ENCODE results near the gene SDK2. TPM values are rescaled to one million over a fixed set of nuclear protein-coding genes. Genes with fewer than 3 reads are reported as not detected.
A peak's percentile ranks its signal among the peaks of the same experiment; 100 is the strongest.

The SDK2 gene
- total and polyA plus RNA-seq, 9 of the 15 experiments (the other 6 are each of a cell fraction or from before 2014, with no cell fraction given), result 0.04 TPM; not detected in 8

- ATAC-seq (peak; percentile 44), FAIRE-seq (no peak), DNase-seq (ENCODE audit: extremely low read depth in 1 of 4, low spot score in 3 of 4) (peak in 1 of 4 experiments; percentile 50)
- H3K27ac ChIP-seq (ENCODE audit: extremely low read depth, low read depth, low read length), result no peak overlapping the region
- no peak overlapping the region for H3K4me2 ChIP-seq (ENCODE audit: insufficient read depth, low read length)
- in situ Hi-C loops (cut with MboI) (loop anchor here (10.0 kb wide), 1 partner anchor 814 kb away; no protein-coding TSS in a partner anchor), intact Hi-C loops (cut with micrococcal nuclease) (loop anchor here (1.0 to 10.0 kb wide), 3 partner anchors 58 to 804 kb away; no protein-coding TSS in a partner anchor)
- H3K79me2 ChIP-seq (ENCODE audit: control insufficient read depth, insufficient read depth, low read length), result no peaks in the 10 kb centered on the region
- no peaks in the 10 kb centered on the region for H3K9me3 ChIP-seq (replicated peaks; ENCODE audit: control insufficient read depth, insufficient read depth, low read depth, low read length)
- WGBS (ENCODE audit: insufficient coverage, low coverage, missing lambda C conversion rate), result 42% methylated on average over 12 of the region's 14 CpGs
- 0 out of 2 replicates have a peak, but pooled peaks cover 3% of the 10 kb centered on the region for H4K20me1 ChIP-seq (replicated peaks; ENCODE audit: control insufficient read depth, insufficient read depth, low read length)
- peaks cover 27 to 41% of the 10 kb centered on the region in 2 experiments for H3K27me3 ChIP-seq (ENCODE audit: control insufficient read depth in 2 of 2, insufficient read depth in 2 of 2, low read length in 2 of 2)
- peak overlapping the region in 1 of 2 experiments; percentile 31; a peak in 2 of 4 replicates for H3K9ac ChIP-seq (ENCODE audit: insufficient read depth in 1 of 2, low read depth in 2 of 2, low read length in 2 of 2)
- BruUV-seq (replicated peaks), result no TSS peak
- peaks cover 2 to 13% of the 10 kb centered on the region in 2 experiments; a peak in 3 of 5 replicates for H3K4me1 ChIP-seq (replicated peaks in 1 of 2; ENCODE audit: control insufficient read depth in 2 of 2, insufficient read depth in 2 of 2, low read length in 2 of 2)
- no peak overlapping the region for H2AFZ ChIP-seq (ENCODE audit: low read depth, low read length)
- no peaks in the 10 kb centered on the region for H3K36me3 ChIP-seq (ENCODE audit: control insufficient read depth, insufficient read depth, low read length)
- CTCF ChIA-PET (ENCODE audit: low intra/inter-chr PET ratio), result interaction anchor here (1.5 to 2.9 kb wide), 5 partner anchors 59 to 643 kb away, joined by 8 to 72 read pairs (median 14); partner anchors contain the start of genes CDC42EP4 and COG1
- no peak overlapping the region for H3K4me3 ChIP-seq
- H3K9me1 ChIP-seq (ENCODE audit: control insufficient read depth, insufficient read depth, low read length), result no peaks in the 10 kb centered on the region
- POLR2A ChIA-PET, result interaction anchor here (0.6 to 1.2 kb wide), 4 partner anchors 59 to 581 kb away, joined by 3 to 4 read pairs (median 3); a partner anchor contains a TSS
- TF ChIP-seq GATAD2B (IDR thresholded peaks at IDR 0.05; ENCODE audit: borderline replicate concordance) (no peak), RAD51 (IDR thresholded peaks at IDR 0.05; ENCODE audit: borderline replicate concordance, low read depth) (no peak), HCFC1 (IDR thresholded peaks at IDR 0.05; ENCODE audit: low read depth, low read length) (no peak), ZNF707 (CRISPR knock-in tag; conservative IDR thresholded peaks at IDR 0.05) (no peak), NCOA1 (IDR thresholded peaks at IDR 0.05; ENCODE audit: low read depth) (no peak), MAX (CRISPR knock-in tag; IDR thresholded peaks at IDR 0.05) (no peak), GATAD2A (IDR thresholded peaks at IDR 0.05) (no peak; the same call in 1 of the 2 replicates), ZSCAN32 (CRISPR knock-in tag; IDR thresholded peaks at IDR 0.05) (no peak), TCF3 (CRISPR knock-in tag; IDR thresholded peaks at IDR 0.05) (peak; percentile 66), SP1 (CRISPR knock-in tag; IDR thresholded peaks at IDR 0.05) (no peak), DNMT1 (IDR thresholded peaks at IDR 0.05) (no peak), ZNF77 (CRISPR knock-in tag; IDR thresholded peaks at IDR 0.05) (no peak), GATA2 (CRISPR knock-in tag; IDR thresholded peaks at IDR 0.05) (no peak), ZBTB26 (CRISPR knock-in tag; IDR thresholded peaks at IDR 0.05) (no peak), ZNF778 (CRISPR knock-in tag; IDR thresholded peaks at IDR 0.05) (no peak), ZBTB33 (CRISPR knock-in tag; IDR thresholded peaks at IDR 0.05) (peak; percentile 88), ELK1 (CRISPR knock-in tag; IDR thresholded peaks at IDR 0.05) (no peak), CGGBP1 (CRISPR knock-in tag; IDR thresholded peaks at IDR 0.05) (no peak), SMAD4 (CRISPR knock-in tag; conservative IDR thresholded peaks at IDR 0.05) (peak; percentile 64), DIDO1 (tag; IDR thresholded peaks at IDR 0.05; ENCODE audit: low read depth) (no peak), NFRKB (IDR thresholded peaks at IDR 0.05; ENCODE audit: low read depth) (no peak)
Measured at GRCh38 chr17:73369111-73369521, 275.1 kb downstream of the SDK2 start.

Data from K562 (cell line).